Head of caudate nucleus (tissue), 42 donors: ENCODE results near the gene RCC2.
A peak's percentile ranks its signal among the peaks of the same experiment; 100 is the strongest.

Experiments used
- DNase-seq, 42 donors: peaks; one replicate each; pipeline versions ENCODE4 v3.0.0 to v3.0.0-alpha.2; 2020 to 2021; ENCODE audit warnings: mixed read lengths in 7 of 42
- intact Hi-C: fragments of 100-400 bp; cut with DNase I; formaldehyde crosslinking; loops from one replicate; pipeline ENCODE4 v1.15.0; 2022

RCC2 gene

DNA sequence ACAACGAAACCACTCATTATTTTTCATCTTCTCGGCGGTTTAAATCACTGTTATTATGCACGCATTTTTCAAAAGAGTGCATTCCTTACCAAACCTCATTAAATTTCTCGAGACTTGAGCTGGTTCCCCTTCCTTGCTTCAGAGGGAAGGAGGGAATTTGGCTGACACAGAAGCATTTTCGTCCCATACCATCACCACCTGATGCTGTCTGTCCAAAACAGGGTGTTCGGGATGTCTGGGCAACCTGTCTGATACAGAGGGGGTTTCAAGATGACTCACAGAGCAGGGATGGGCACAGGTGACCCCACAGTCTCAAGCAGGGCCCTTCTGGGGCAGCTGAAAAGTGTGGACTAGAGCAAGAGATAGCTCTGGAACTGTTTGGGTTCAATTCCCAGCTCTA is 12.3 kb upstream of the RCC2 start:
- intact Hi-C loops: no loop called here
- DNase-seq: no peak

- no peak for DNase-seq
- intact Hi-C loops: no loop called here
These were observed 8.1 kb upstream of the RCC2 start for GRCh38 chr1:17447501-17447992.

- intact Hi-C loops: no loop called here
- no peak for DNase-seq
These were observed 3.4 kb upstream of the RCC2 start for GRCh38 chr1:17442841-17443240.

- no peak for DNase-seq
- intact Hi-C loops: no loop called here
These were observed 2.5 kb upstream of the RCC2 start for GRCh38 chr1:17441993-17442357.

GRCh38 chr1:17441265-17441992 is 2.0 kb upstream of the RCC2 start:
- intact Hi-C loops: no loop called here
- peak in 32 of 42 donors; percentile 10 to 82 (median 58) for DNase-seq

- DNase-seq: no peak
- intact Hi-C loops: no loop called here
These were observed 1.3 kb upstream of the RCC2 start for GRCh38 chr1:17440827-17441168.

GRCh38 chr1:17440074-17440826 is 773 bp upstream of the RCC2 start:
- intact Hi-C loops: no loop called here
- DNase-seq: no peak

DNA sequence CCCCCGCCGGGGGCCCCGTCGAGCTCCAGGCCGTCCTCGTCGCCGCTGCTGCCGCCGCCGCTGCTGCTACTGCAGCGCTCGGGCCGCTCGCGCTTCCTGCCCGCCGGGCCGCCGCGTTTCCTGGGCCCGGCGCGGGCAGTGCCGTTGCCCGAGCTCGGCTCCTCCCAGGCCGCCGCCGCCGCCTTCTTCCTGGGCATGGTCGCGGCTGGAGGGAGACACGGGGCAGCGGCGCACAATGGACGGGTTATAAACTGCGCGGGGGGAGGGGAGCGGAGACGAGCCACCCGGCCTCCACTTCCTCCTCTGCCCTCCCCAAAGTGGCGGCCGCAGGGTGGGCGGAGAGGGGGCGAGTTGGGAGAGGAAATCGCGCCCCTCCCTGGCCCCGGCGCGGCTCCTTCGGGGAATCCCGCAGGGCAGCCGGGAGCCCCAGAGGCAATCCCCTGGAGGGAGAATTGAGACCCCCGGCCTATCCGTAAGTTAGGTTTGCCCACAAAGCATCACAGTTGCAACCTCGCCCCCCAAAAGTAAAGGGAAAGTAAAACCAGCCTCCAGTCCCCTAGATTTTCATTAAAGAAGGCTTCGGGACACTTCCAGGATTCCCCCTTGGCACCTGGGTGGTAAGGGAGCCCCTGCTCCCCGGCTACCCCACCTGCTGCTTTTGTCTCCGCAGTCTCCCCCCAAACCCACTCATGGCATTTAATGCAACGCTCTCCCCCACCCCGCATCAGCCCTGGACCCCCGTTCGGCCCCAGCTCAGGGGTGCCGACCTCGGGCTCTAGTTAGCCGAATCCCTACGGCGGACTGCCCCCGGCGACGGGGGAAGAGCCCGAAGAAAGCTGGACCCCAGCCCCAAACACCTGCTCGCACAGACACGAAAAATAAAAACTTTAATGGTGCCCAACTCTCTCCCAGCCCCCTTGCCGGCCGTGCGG is 893 bp downstream of the RCC2 start:
- DNase-seq: peak in 41 of 42 donors; percentile 22 to 89 (median 70)
- intact Hi-C loops: no loop called here

GRCh38 chr1:17437580-17438317 is 1.7 kb downstream of the RCC2 start:
- peak in 36 of 42 donors; percentile 11 to 78 (median 45) for DNase-seq
- intact Hi-C loops: no loop called here

DNA sequence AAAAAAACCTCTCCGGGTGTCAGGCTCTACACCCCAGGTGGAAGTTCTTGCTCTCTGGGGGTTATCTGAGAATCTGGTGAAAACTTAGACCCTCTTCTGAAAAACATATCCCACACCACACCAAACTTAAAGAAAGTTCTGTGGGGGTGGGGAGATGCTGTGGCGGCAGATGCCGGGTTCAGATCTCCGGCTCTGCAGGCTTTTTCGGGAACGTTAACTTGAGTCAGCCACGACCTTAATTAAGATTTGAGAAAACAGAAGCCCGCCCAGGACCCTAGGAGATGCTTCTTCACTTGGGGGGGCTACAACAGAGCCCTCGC is 2.3 kb downstream of the RCC2 start:
- peak in 10 of 42 donors; percentile 5 to 50 (median 22) for DNase-seq
- intact Hi-C loops: no loop called here

- intact Hi-C loops: no loop called here
- DNase-seq: no peak
These were observed 2.9 kb downstream of the RCC2 start for GRCh38 chr1:17436380-17437174.

DNA sequence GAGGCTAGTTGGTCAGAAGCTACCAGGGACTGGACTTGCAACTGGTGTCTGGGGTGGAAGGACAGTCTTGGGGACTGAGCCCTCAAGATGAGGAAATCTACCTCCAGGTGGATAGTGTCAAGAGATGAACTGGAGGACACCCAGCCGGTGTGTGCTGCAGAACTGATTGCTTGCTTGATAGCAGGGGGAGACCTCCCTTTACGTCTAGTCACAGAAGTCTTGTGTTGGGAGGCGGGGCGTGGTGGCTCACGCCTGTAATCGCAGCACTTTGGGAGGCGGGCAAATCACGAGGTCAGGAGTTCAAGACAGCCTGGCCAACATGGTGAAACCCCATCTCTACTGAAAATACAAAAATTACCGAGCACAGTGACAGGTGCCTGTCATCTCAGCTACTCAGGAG is 4.9 kb downstream of the RCC2 start:
- intact Hi-C loops: no loop called here
- no peak for DNase-seq

DNA sequence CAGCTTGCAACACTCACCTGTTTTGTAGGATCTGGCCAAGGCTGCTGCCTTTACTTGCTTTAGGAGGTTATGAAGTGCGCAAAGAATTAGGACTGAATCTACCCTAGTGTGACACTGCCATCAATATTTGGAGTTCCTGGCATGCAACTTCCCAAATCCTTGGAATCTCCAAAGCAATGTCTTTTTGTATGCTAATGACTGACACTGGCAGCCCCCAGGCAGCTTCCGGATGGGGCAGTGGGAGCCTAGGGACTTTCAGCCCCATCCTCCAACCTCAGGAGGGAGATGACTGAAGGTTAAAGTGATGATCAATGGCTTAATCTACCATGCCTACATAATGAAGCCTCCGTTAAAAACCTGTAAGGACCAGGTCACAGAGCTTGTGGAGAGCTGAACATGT is 5.5 kb downstream of the RCC2 start:
- intact Hi-C loops: no loop called here
- no peak for DNase-seq

GRCh38 chr1:17433261-17433660 is 6.2 kb downstream of the RCC2 start:
- intact Hi-C loops: no loop called here
- DNase-seq: peak in 2 of 42 donors; percentile 33 to 36

DNA sequence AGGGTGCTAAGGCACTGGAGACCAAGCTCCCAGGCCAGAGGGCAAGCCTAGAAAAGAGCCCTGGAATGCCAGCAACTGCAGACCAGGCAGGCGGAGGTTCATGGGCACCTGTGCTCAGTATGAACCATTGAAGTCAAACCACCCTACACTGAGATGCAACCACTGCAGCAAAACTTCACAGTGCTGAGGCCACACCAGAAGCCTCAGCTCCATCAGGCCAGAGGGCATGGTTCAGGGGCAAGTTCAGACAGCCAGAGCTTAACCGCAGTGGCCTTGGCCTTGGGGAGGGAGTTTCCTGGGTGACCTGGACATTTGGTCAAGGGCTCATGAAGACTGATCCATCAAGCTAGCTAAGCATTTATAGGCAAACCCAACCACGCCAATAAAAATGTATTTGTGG is 7.1 kb downstream of the RCC2 start:
- intact Hi-C loops: no loop called here
- DNase-seq: no peak

DNA sequence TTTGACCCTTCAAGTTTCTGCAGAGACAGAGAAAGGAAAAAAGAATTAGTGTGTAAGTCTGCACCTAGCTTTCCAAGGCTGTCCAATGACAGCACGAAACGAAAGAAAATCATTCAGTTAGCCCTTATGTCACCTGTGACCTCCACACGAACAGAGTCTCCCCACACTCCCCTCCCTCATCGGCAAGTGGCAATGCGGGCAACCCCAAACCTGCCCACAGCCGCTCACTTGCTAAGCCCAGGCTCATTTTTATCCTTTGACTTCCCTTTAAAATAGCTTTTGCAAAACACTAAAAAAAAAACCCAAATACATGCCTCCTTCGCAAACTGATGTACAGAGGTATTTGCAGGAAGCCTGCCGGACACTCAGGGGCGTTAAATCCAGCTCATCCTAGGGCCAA is 10.3 kb downstream of the RCC2 start:
- DNase-seq: no peak
- intact Hi-C loops: no loop called here

DNA sequence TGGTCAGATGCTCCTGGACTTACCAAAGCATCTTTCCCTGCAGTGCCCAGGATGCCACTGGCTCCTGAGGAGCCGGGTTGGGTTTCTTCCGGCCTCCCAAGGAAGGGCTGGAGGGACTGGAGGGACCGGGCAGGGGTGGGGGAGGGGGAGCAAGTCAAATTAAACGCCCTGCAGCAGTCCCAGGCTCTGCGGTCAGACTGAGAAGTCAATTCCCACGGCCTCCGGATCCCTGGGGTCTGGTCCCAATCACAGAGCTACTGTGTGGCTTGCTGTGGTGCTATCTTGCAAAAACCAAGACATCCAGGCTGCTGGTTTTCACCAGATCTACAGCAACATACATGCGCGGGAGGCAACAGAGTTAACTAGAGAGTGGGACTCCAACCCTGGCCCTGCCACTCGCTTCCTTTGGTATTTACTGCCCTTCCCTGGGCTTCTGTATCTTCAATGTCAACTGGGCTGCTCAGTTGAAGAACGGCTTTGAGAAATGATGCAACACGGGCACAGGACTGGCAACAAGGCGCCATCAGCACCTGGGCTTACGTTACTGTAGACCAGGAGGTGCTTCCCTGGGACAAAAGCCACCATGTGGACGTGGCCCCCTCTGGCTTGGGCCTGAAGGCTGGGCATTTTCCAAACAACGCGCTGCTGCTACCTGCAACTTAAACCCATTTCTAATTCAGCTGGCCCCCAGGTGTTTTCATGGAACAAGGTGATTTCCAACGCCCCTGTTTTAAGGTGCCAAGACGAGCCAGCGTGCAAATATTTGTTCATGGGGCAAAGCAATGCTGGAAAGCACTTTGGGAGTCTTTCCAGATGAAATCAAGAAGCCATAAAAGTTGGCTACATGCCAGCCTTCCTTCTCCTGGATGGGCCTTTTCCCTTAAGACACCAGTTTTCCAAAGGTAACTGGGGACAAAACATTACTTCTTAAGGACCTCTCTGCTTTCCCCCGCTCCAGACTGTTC is 11.5 kb downstream of the RCC2 start:
- intact Hi-C loops: no loop called here
- no peak for DNase-seq
